NB4 (cell line): ENCODE measurements around the gene PEPD.

Experiments
- DNase-seq: peaks from one replicate; pipeline ENCODE4 v3.0.0; 2010; ENCODE audit warnings: low read depth
- H3K4me3 ChIP-seq: one replicate; pipeline ENCODE4 v1.5.1; 2011; ENCODE audit warnings: mild to moderate bottlenecking, low read depth, low read length, moderate library complexity
- MYC ChIP-seq: IDR thresholded peaks from 2 replicates; pipeline ENCODE4 v1.6.1; 2011; ENCODE audit warnings: low read depth, low read length
- POLR2A ChIP-seq: IDR thresholded peaks from 2 replicates; pipeline ENCODE4 v1.6.1; 2011; ENCODE audit warnings: mild to moderate bottlenecking; ENCODE audit not compliant: insufficient read length; ENCODE audit errors: extremely low read depth
- TF ChIP-seq, protein P1 (sequence below): IDR thresholded peaks from one replicate; pipeline ENCODE4 v1.5.1; 2012; ENCODE audit warnings: low read depth, low read length
- TF ChIP-seq, protein P2 (sequence below): IDR thresholded peaks from 2 replicates; pipeline ENCODE4 v1.6.1; 2011; ENCODE audit warnings: low read depth, low read length

PEPD gene

GRCh38 chr19:33551676-33552075, 30.1 kb upstream of the PEPD start:
- no peak for DNase-seq
- no peak overlapping the region for H3K4me3 ChIP-seq
- TF ChIP-seq, protein P1, sequence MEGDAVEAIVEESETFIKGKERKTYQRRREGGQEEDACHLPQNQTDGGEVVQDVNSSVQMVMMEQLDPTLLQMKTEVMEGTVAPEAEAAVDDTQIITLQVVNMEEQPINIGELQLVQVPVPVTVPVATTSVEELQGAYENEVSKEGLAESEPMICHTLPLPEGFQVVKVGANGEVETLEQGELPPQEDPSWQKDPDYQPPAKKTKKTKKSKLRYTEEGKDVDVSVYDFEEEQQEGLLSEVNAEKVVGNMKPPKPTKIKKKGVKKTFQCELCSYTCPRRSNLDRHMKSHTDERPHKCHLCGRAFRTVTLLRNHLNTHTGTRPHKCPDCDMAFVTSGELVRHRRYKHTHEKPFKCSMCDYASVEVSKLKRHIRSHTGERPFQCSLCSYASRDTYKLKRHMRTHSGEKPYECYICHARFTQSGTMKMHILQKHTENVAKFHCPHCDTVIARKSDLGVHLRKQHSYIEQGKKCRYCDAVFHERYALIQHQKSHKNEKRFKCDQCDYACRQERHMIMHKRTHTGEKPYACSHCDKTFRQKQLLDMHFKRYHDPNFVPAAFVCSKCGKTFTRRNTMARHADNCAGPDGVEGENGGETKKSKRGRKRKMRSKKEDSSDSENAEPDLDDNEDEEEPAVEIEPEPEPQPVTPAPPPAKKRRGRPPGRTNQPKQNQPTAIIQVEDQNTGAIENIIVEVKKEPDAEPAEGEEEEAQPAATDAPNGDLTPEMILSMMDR: no peak
- TF ChIP-seq MYC: no peak
- TF ChIP-seq, protein P2, sequence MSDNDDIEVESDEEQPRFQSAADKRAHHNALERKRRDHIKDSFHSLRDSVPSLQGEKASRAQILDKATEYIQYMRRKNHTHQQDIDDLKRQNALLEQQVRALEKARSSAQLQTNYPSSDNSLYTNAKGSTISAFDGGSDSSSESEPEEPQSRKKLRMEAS: no peak
- no peak for TF ChIP-seq POLR2A

GRCh38 chr19:33550768-33551167, 29.2 kb upstream of the PEPD start:
- H3K4me3 ChIP-seq: no peak overlapping the region
- TF ChIP-seq, protein P1: no peak
- TF ChIP-seq MYC (no peak), POLR2A (no peak)
- TF ChIP-seq, protein P2: no peak

GRCh38 chr19:33547676-33548075, 26.1 kb upstream of the PEPD start:
- TF ChIP-seq, protein P2: no peak
- TF ChIP-seq POLR2A: no peak
- no peak for TF ChIP-seq MYC
- TF ChIP-seq, protein P1: no peak
- no peak overlapping the region for H3K4me3 ChIP-seq

More at GRCh38 chr19:33550768-33551167, 29.2 kb upstream of the PEPD start:
- DNase-seq: no peak

GRCh38 chr19:33546656-33547055, 25.1 kb upstream of the PEPD start:
- no peak overlapping the region for H3K4me3 ChIP-seq
- no peak for DNase-seq
- TF ChIP-seq, protein P2: no peak
- TF ChIP-seq, protein P1: no peak
- TF ChIP-seq MYC: no peak
- TF ChIP-seq POLR2A: no peak

More at GRCh38 chr19:33547676-33548075, 26.1 kb upstream of the PEPD start:
- no peak for DNase-seq

GRCh38 chr19:33545217-33545981, 23.8 kb upstream of the PEPD start:
- TF ChIP-seq, protein P2: no peak
- TF ChIP-seq, protein P1: no peak
- TF ChIP-seq POLR2A (no peak), MYC (no peak)
- no peak overlapping the region for H3K4me3 ChIP-seq
- DNase-seq: no peak

GRCh38 chr19:33535226-33535625, 13.6 kb upstream of the PEPD start:
- no peak overlapping the region for H3K4me3 ChIP-seq
- DNase-seq: no peak
- TF ChIP-seq POLR2A: no peak
- TF ChIP-seq, protein P2: no peak
- TF ChIP-seq, protein P1: no peak
- TF ChIP-seq MYC: no peak
